DOHH2 (cell line): ENCODE data around the gene PCDHA13.
A peak's percentile ranks its signal among the peaks of the same experiment; 100 is the strongest.

Experiments used
- H3F3A ChIP-seq: fragments of 200-600 bp; sonication (generic), shearing (Covaris generic); 2 replicates; pipeline ENCODE4 v1.6.0; 2016; ENCODE audit warnings: antibody characterized with exemption, mild to moderate bottlenecking; ENCODE audit not compliant: control insufficient read depth, insufficient read depth
- H3K27ac ChIP-seq: fragments of 200-600 bp; sonication (generic); 2 replicates; pipeline ENCODE4 v1.5.1; 2014; ENCODE audit warnings: low read depth, mild to moderate bottlenecking, low read length, moderate library complexity
- H3K27me3 ChIP-seq: fragments of 200-600 bp; sonication (generic); 2 replicates; pipeline ENCODE4 v1.6.1; 2014; ENCODE audit warnings: mild to moderate bottlenecking, low read length, mixed read lengths; ENCODE audit not compliant: control insufficient read depth
- H3K36me3 ChIP-seq: fragments of 200-600 bp; sonication (generic); 2 replicates; pipeline ENCODE4 v1.6.1; 2014; ENCODE audit warnings: mild to moderate bottlenecking, low read length, moderate library complexity, mixed read lengths; ENCODE audit not compliant: control insufficient read depth
- H3K4me1 ChIP-seq: fragments of 200-600 bp; sonication (generic); 2 replicates; pipeline ENCODE4 v1.6.1; 2014; ENCODE audit warnings: mild to moderate bottlenecking, low read length, mixed read lengths; ENCODE audit not compliant: control insufficient read depth
- H3K4me2 ChIP-seq: fragments of 200-600 bp; sonication (generic); 2 replicates; pipeline ENCODE4 v1.6.0; 2014; ENCODE audit warnings: mild to moderate bottlenecking, low read length, moderate library complexity
- H3K4me3 ChIP-seq: fragments of 200-600 bp; sonication (generic); 2 replicates; pipeline ENCODE4 v1.5.1; 2014; ENCODE audit warnings: mild to moderate bottlenecking, low read length, mixed read lengths
- H3K79me2 ChIP-seq: fragments of 200-600 bp; sonication (generic); 2 replicates; pipeline ENCODE4 v1.6.1; 2014; ENCODE audit warnings: mild to moderate bottlenecking, low read length, mixed read lengths; ENCODE audit not compliant: control insufficient read depth
- H3K9me2 ChIP-seq: fragments of 200-600 bp; sonication (generic); replicated peaks from 2 replicates; pipeline ENCODE4 v1.6.1; 2014; ENCODE audit warnings: mild to moderate bottlenecking, low read length, mixed read lengths; ENCODE audit not compliant: control insufficient read depth
- H3K9me3 ChIP-seq: fragments of 200-600 bp; sonication (generic); 2 replicates; pipeline ENCODE4 v1.6.1; 2014; ENCODE audit warnings: antibody characterized with exemption, low read length, mixed read lengths; ENCODE audit not compliant: control insufficient read depth, insufficient read depth
- H4K20me1 ChIP-seq: fragments of 200-600 bp; sonication (generic); 2 replicates; pipeline ENCODE4 v1.6.0; 2014; ENCODE audit warnings: low read depth, mild to moderate bottlenecking, antibody characterized with exemption, low read length, moderate library complexity; ENCODE audit not compliant: control insufficient read depth, insufficient read depth
- CTCF ChIP-seq: fragments of 200-600 bp; sonication (generic); IDR thresholded peaks from one replicate; pipeline ENCODE4 v1.5.1; 2014; ENCODE audit warnings: antibody characterized with exemption, mild to moderate bottlenecking, low read depth, low read length; ENCODE audit not compliant: poor library complexity, severe bottlenecking
- EZH2phosphoT487 ChIP-seq: fragments of 200-600 bp; sonication (generic); IDR thresholded peaks from 2 replicates; pipeline ENCODE4 v1.6.1; 2017; ENCODE audit warnings: borderline replicate concordance, mild to moderate bottlenecking, antibody characterized with exemption, low read length, moderate library complexity, mixed read lengths

Gene PCDHA13

DNA sequence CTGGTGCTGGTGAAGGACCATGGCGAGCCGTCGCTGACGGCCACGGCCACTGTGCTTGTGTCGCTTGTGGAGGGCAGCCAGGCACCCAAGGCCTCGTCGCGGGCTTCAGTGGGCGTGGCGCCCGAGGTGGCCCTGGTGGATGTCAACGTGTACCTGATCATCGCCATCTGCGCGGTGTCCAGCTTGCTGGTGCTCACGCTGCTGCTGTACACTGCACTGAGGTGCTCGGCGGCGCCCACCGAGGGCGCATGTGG is 24.0 kb upstream of the PCDHA13 start:
- H3K9me2 ChIP-seq = no peaks in the 10 kb centered on the region
- H3K27me3 ChIP-seq = no peaks in the 10 kb centered on the region
- no peaks in the 10 kb centered on the region for H4K20me1 ChIP-seq
- H3K27ac ChIP-seq = no peak overlapping the region
- H3K79me2 ChIP-seq = no peaks in the 10 kb centered on the region
- H3K4me1 ChIP-seq = no peaks in the 10 kb centered on the region
- no peak overlapping the region for H3K4me3 ChIP-seq
- no peaks in the 10 kb centered on the region for H3F3A ChIP-seq
- no peaks in the 10 kb centered on the region for H3K36me3 ChIP-seq
- no peak overlapping the region for H3K4me2 ChIP-seq
- TF ChIP-seq CTCF (no peak), EZH2phosphoT487 (no peak)
- no peaks in the 10 kb centered on the region for H3K9me3 ChIP-seq

GRCh38 chr5:140862441-140863295 is 19.3 kb upstream of the PCDHA13 start:
- Histone ChIP-seq H4K20me1 (no peaks in the 10 kb centered on the region), H3K4me2 (no peak overlapping the region), H3K79me2 (no peaks in the 10 kb centered on the region), H3K4me1 (no peaks in the 10 kb centered on the region), H3F3A (no peaks in the 10 kb centered on the region), H3K9me2 (no peaks in the 10 kb centered on the region), H3K36me3 (no peaks in the 10 kb centered on the region), H3K27me3 (0 out of 2 replicates have a peak, but pooled peaks cover 2% of the 10 kb centered on the region), H3K4me3 (no peak overlapping the region), H3K9me3 (no peaks in the 10 kb centered on the region), H3K27ac (no peak overlapping the region)
- no peak for TF ChIP-seq CTCF
- TF ChIP-seq EZH2phosphoT487 = no peak

- no peak within 1 kb of the TSS for H3K4me3 ChIP-seq
- no peaks in the 10 kb centered on the region for H3K9me2 ChIP-seq
- no peaks in the 10 kb centered on the region for H3F3A ChIP-seq
- H3K27ac ChIP-seq = no peak within 1 kb of the TSS
- no peaks in the 10 kb centered on the region for H3K79me2 ChIP-seq
- H3K4me2 ChIP-seq = no peak within 1 kb of the TSS
- H3K4me1 ChIP-seq = no peaks in the 10 kb centered on the region
- H3K9me3 ChIP-seq = no peaks in the 10 kb centered on the region
- H3K27me3 ChIP-seq = 0 out of 2 replicates have a peak, but pooled peaks cover 2% of the 10 kb centered on the region
- no peaks in the 10 kb centered on the region for H3K36me3 ChIP-seq
- H4K20me1 ChIP-seq = no peaks in the 10 kb centered on the region
- TF ChIP-seq EZH2phosphoT487 (no peak), CTCF (peak; percentile 19)
Observed at GRCh38 chr5:140868721-140869554, 13.0 kb upstream of the PCDHA13 start, which contains the start of gene PCDHA11. Gene PCDHA11 (plus strand): TSS chr5:140868957. CDS start chr5:140869104, 147 bp downstream.
